Vagina (tissue), 2 donors: ENCODE data around the gene MR1.

Experiments
- POLR2A ChIP-seq, 2 donors: fragments of 450-650 bp; IDR thresholded peaks; one replicate each; pipeline ENCODE4 v1.6.1; 2017; ENCODE audit warnings: antibody characterized with exemption in 2 of 2, mild to moderate bottlenecking in 2 of 2, moderate library complexity in 2 of 2
- POLR2AphosphoS5 ChIP-seq, 2 donors: sonication (generic); formaldehyde crosslinking; IDR thresholded peaks; one replicate each; pipeline ENCODE4 v1.9.0; 2017; ENCODE audit warnings: antibody characterized with exemption in 2 of 2, mild to moderate bottlenecking in 2 of 2, low read depth in 1 of 2; ENCODE audit not compliant: insufficient read depth in 1 of 2
- TF ChIP-seq, protein P1 (sequence below), 3 experiments: fragments of 450-650 bp in 2 of 3; fragments of 200-600 bp in 1 of 3; sonication (generic) in 1 of 3; IDR thresholded peaks; one replicate each; pipeline ENCODE4 v1.5.1; 2017 to 2019; ENCODE audit warnings: antibody characterized with exemption in 3 of 3, mild to moderate bottlenecking in 2 of 3, moderate library complexity in 2 of 3

DNA sequence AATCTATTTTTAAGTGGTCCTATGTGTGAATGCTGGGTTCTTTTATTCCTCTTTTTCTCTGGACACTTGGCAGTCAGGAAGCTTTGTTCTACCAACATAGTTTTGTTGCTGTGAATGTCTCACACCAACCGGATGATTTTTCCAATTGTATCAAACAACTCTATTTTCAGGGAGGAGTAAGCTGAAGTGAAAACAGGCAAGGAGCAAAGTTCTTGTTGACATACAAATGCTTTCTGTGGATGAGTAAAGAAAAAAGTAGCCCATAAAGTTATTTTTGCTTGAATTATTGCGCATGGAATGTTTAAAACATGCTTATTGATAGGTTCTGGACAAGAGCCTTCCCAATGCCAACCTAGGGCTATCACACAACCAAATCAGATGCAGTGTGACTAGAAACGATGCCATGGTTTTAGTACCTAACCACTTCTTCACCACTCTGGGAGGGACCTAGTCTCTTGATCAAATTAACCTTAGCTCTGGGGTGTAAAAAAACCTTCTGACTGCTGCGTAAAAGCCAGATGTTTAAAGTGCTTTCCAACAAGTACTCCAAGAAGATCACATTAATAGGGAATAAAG, 59.2 kb downstream of the MR1 start:
- TF ChIP-seq, protein P1, sequence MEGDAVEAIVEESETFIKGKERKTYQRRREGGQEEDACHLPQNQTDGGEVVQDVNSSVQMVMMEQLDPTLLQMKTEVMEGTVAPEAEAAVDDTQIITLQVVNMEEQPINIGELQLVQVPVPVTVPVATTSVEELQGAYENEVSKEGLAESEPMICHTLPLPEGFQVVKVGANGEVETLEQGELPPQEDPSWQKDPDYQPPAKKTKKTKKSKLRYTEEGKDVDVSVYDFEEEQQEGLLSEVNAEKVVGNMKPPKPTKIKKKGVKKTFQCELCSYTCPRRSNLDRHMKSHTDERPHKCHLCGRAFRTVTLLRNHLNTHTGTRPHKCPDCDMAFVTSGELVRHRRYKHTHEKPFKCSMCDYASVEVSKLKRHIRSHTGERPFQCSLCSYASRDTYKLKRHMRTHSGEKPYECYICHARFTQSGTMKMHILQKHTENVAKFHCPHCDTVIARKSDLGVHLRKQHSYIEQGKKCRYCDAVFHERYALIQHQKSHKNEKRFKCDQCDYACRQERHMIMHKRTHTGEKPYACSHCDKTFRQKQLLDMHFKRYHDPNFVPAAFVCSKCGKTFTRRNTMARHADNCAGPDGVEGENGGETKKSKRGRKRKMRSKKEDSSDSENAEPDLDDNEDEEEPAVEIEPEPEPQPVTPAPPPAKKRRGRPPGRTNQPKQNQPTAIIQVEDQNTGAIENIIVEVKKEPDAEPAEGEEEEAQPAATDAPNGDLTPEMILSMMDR (IDR thresholded peaks at IDR 0.05) = no peak
- no peak for TF ChIP-seq POLR2AphosphoS5 (IDR thresholded peaks at IDR 0.05; ENCODE audit: insufficient read depth in 1 of 2, low read depth in 1 of 2)
- TF ChIP-seq POLR2A (IDR thresholded peaks at IDR 0.05) = no peak
